Activated CD4-positive, alpha-beta T cell treated with anti-CD3 and anti-CD28 coated beads, Interleukin-10, Interleukin-2, amounts not matched to agents 100 ng/mL and 50 ng/mL, durations not matched to agents 16 hours and 8 hours (primary cell): ENCODE measurements around the gene TAF11.
"Not testable (repeated sequence)": the region's sequence is repeated elsewhere in the genome, so short reads cannot be mapped to it uniquely, and the experiment has no call there.

Experiments
- DNase-seq: peaks from one replicate; pipeline ENCODE4 v3.0.0-alpha.2; 2020

Gene TAF11

DNA sequence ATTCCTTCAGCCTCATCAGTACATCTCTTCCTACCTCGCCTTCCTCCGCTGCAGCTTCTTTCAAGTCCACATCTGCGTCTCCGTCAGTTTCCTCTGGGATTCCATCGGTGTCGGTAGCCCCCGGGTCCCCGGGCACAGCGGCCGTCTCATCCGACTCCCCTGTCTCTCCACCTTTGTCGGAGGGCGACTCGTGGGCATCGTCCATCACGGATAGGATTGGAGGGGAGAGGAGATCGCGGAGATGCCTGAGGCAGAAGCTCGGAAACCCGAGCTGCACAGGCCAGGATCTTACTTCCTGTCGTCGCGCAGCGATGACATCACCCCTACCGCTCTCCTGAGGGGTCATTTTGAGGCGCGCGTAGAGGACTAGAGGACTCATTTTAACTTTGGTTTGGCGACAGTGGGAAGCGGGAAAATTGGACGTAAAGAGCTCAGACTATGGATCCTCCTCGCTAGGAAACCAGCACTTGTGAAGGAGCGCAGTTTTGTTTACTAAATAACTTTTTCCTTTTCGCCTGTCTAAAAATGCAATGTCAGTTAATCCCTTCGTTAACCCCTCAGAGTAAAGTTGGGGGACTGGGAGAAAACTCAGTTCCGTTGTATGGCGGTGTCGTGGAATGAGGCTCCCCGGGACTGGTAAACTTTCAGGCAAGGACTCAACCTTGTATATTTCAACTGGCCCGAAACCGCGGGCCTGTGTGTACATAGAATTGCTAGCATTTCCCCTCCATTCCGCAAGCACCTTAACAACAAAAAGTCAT lies at the start of gene TAF11:
Gene TAF11 (minus strand): TSS at position 290 of the 761 bp plus-strand sequence. CDS start 85 bp downstream, at position 205.
- DNase-seq, result peak; percentile 94

DNA sequence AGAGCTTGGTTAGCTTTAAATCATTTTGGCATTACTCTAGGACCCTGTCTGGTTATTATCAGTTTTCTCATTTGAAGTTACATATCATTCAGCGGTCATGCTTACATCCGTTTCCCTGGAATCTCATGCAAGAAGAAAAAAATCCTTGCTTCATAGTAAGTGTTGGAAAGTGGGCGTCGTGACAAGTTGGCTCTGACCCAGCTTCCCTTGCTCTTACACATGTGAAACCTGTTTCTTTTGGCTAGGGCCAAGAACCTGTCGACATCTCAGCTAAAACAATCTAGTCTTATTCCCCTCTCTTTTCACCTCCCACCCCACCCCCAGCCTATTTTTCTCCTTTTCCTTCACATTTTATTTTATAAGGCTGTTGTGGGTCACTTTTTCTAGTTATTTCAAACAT lies 46.7 kb upstream of the TAF11 start:
- no peak for DNase-seq

DNA sequence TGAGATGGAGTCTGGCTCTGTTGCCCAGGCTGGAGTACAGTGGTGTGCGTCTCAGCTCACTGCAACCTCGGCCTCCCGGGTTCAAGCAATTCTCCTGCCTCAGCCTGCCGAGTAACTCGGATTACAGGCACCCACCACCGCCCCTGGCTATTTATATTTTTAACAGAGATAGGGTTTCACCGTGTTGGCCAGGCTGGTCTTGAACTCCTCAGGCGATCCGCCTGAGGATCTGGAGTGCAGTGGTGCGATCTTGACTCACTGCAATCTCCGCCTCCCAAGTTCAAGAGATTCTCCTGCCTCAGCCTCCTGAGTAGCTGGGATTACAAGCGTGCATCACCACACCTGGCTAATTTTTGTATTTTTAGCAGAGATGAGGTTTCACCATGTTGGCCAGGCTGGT lies 44.4 kb upstream of the TAF11 start:
- not testable (repeated sequence) for DNase-seq

GRCh38 chr6:34930221-34930620 lies 42.4 kb upstream of the TAF11 start:
- DNase-seq, result no peak

- DNase-seq, result no peak
Measured at GRCh38 chr6:34929241-34929978, 41.6 kb upstream of the TAF11 start.

DNA sequence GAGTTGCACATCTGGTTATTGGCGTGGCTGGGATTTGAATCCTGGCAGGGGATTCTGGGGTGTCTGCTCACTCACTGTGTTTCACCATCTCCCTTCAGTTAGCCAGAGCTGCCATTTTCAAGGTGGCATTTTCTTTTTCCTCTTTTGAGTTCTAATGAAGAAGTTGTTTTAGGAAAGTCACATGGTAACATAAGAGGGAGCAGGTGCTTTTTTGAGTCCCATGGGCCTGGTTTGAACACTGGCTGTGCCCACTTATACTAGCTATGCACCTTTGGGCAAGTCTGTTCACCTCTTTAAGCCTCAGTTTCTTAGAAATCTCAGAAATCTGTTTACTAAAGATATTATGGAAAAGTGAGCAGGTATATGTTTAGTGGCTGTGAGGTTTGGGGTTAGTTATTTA lies 40.9 kb upstream of the TAF11 start:
- no peak for DNase-seq

- DNase-seq, result no peak
Measured at GRCh38 chr6:34928220-34928619, 40.4 kb upstream of the TAF11 start.

GRCh38 chr6:34926655-34927054 lies 38.8 kb upstream of the TAF11 start:
- no peak for DNase-seq

- DNase-seq, result no peak
Measured at GRCh38 chr6:34924831-34925625, 37.2 kb upstream of the TAF11 start.

- DNase-seq, result no peak
Measured at GRCh38 chr6:34922177-34922663, 34.4 kb upstream of the TAF11 start.

DNA sequence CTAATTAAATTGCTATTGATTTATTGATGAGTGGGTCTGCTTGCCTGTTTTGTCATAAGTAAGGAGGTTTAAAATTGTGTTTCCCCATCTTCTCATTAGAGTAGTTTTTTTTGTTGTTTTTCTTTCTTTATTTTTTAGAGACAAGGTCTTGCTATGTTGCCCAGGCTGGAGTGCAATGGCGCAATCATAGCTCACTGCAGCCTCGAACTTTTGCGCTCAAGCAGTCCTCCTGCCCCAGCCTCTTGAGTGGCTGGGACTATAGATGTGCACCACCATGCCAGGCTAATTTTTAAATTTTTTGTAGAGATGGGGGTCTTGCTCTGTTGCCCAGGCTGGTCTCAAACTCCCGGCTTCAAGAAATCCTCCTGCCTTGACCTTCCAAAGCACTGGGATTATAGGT lies 32.3 kb upstream of the TAF11 start:
- DNase-seq, result no peak

- DNase-seq, result no peak
Measured at GRCh38 chr6:34919651-34920050, 31.8 kb upstream of the TAF11 start.

DNA sequence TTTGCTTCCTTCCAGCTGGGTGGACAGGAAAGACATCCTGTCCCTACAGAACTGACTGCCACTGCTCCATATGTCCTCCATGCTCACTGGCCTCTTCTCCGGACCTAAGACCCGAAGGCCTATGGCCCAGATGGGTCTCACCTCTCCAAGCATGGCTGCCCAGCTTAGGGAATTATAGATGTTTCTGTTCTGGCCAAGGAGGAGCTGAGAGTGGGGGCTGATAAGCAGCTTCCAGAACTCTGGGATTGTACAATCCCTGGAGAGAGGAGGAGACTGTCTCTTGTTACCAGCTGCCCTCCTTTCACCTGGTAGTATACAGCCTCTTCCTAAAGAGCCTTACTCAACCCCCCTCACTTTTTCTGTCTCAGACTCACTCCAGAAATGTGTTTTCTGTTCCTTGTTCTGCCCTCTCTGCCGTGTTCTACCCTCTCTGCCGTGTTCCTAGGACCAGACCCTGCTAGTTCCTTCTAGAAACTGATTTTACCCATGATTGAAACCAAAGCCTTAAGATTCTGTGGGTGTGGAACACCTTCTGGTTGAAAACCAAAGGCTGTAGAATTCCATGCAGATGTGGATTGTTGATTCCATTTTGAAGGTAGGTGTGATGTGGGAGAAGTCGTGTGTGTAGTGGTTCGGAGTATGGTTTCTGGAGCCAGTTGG lies 29.9 kb upstream of the TAF11 start:
- no peak for DNase-seq

GRCh38 chr6:34916348-34916967 lies 28.6 kb upstream of the TAF11 start:
- DNase-seq, result no peak

GRCh38 chr6:34914358-34914757 lies 26.5 kb upstream of the TAF11 start:
- DNase-seq, result no peak

DNA sequence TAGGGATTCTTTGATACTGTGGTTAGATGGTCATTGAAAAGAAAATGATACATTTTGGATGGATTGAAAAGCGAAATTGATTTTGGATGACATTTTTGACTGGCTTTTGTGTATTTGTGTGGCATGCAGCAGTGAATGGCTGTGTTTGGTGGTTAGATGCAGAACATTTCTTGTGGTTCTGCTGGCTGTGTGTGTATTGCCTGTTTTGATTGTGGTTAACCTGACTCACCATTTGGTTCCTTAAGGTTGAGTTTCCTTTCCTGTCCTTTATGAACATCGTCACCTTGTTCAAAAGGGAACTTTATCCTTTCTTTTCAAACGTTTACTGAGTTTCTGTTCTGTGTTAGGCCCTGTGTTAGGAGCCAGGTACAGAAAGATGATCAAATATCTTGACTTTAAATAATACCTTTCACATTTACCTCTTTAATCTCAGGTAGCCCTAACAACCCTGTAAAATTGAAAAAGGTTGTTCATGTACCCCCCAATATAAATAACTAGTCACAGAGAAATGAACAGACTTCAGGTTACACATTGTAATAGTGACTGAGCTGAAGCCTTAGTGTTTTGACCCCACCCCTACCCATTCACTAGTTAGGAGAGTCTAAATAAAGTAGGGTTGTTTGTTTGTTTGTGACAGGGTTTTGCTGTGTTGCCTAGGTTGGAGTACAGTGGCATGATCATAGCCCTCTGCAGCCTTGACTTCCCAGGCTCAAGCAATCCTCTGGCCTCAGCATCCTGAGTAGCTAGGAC lies 25.0 kb upstream of the TAF11 start:
- peak; percentile 88 for DNase-seq

- DNase-seq, result no peak
Measured at GRCh38 chr6:34911822-34912221, 24.0 kb upstream of the TAF11 start.

DNA sequence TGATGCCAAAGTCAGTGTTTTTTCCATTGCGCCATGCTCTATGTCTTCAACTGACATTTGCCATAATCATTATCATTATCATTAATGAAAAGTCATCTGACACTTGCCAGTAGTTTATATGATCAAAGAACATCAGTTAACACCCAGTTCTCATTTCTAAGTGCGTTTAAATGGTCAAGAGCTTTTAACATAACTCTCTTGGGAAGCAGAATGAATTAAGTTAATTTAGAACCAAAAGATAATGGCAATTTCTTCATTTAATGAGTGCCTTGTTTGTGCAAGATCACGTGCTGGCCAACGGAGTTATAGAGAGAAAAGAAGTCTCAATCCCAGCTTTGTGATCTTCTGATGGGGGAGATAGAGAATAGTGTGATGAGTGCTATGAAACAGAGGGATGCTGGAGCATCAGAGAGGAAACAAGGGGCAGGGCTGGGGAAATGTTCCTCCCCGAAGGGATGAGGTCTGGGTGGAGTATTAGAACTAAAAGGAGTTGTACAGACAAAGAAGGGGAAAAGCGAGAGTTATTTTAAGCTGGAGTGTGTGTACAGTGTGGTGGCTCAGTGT lies 21.6 kb upstream of the TAF11 start:
- no peak for DNase-seq

GRCh38 chr6:34908194-34908593 lies 20.4 kb upstream of the TAF11 start:
- DNase-seq, result no peak

- DNase-seq, result no peak
Measured at GRCh38 chr6:34906826-34907225, 19.0 kb upstream of the TAF11 start.

GRCh38 chr6:34904990-34905613 lies 17.3 kb upstream of the TAF11 start:
- DNase-seq, result peak; percentile 36
